GM19468 (cell line): ENCODE data around the gene ACAT2.
"Not testable (repeated sequence)": the region's sequence is repeated elsewhere in the genome, so short reads cannot be mapped to it uniquely, and the experiment has no call there.

ENCODE experiments used
- ATAC-seq: cut with Tn5 transposase; IDR thresholded peaks from one replicate; pipeline ENCODE4 v1.9.1; 2021; ENCODE audit warnings: mild to moderate bottlenecking, moderate library complexity, moderate number of reproducible peaks; ENCODE audit not compliant: unreplicated experiment; ENCODE audit errors: extremely low read depth

ACAT2 gene

GRCh38 chr6:159806021-159806458, 44.2 kb downstream of the ACAT2 start:
- ATAC-seq, result no peak

- ATAC-seq, result no peak
These were observed 45.5 kb downstream of the ACAT2 start for GRCh38 chr6:159807150-159807858.

GRCh38 chr6:159808647-159809046, 46.8 kb downstream of the ACAT2 start:
- no peak for ATAC-seq

- ATAC-seq, result no peak
These were observed 47.3 kb downstream of the ACAT2 start for GRCh38 chr6:159809149-159809548.

GRCh38 chr6:159813781-159814180, 51.9 kb downstream of the ACAT2 start:
- ATAC-seq, result no peak

GRCh38 chr6:159815410-159815809, 53.6 kb downstream of the ACAT2 start:
- no peak for ATAC-seq

- not testable (repeated sequence) for ATAC-seq
These were observed 54.9 kb downstream of the ACAT2 start for GRCh38 chr6:159816775-159817174.

GRCh38 chr6:159817951-159818739, 56.3 kb downstream of the ACAT2 start:
- no peak for ATAC-seq

- no peak for ATAC-seq
These were observed 57.3 kb downstream of the ACAT2 start for GRCh38 chr6:159819098-159819497.

- ATAC-seq, result no peak
These were observed 58.2 kb downstream of the ACAT2 start for GRCh38 chr6:159819932-159820640.

- ATAC-seq, result no peak
These were observed 59.3 kb downstream of the ACAT2 start for GRCh38 chr6:159821122-159821521.

GRCh38 chr6:159821726-159822125, 59.9 kb downstream of the ACAT2 start:
- ATAC-seq, result no peak

- ATAC-seq, result no peak
These were observed 62.1 kb downstream of the ACAT2 start for GRCh38 chr6:159823953-159824352.

GRCh38 chr6:159824690-159825089, 62.8 kb downstream of the ACAT2 start:
- ATAC-seq, result not testable (repeated sequence)

GRCh38 chr6:159826004-159826403, 64.2 kb downstream of the ACAT2 start:
- no peak for ATAC-seq

- ATAC-seq, result no peak
These were observed 65.3 kb downstream of the ACAT2 start for GRCh38 chr6:159826968-159827647.

GRCh38 chr6:159828074-159828473, 66.2 kb downstream of the ACAT2 start:
- ATAC-seq, result no peak
